Measurements from ENCODE around the gene EXOC6B.
A peak's percentile ranks its signal among the peaks of the same experiment; 100 is the strongest.

Gene EXOC6B

GRCh38 chr2:72128843-72129227 is 697.0 kb downstream of the EXOC6B start:
- TF ChIP-seq SNAI2 (CRISPR knock-in tag; IDR thresholded peaks at IDR 0.05) (0 out of 2 replicates have a peak, but pooled peaks have one; percentile 5), ZFP3 (CRISPR knock-in tag; IDR thresholded peaks at IDR 0.05) (no peak)
- ATAC-seq = no peak

GRCh38 chr2:72128059-72128842 is 697.6 kb downstream of the EXOC6B start:
- TF ChIP-seq CSRNP3 (CRISPR knock-in tag; IDR thresholded peaks at IDR 0.05) (peak; percentile 68), ESRRG (CRISPR knock-in tag; IDR thresholded peaks at IDR 0.05) (peak; percentile 10), RARB (CRISPR knock-in tag; IDR thresholded peaks at IDR 0.05) (no peak), PPARA (CRISPR knock-in tag; IDR thresholded peaks at IDR 0.05; ENCODE audit: borderline replicate concordance) (no peak), GLIS3 (CRISPR knock-in tag; IDR thresholded peaks at IDR 0.05) (peak; percentile 91), TOX (CRISPR knock-in tag; IDR thresholded peaks at IDR 0.05; ENCODE audit: borderline replicate concordance) (no peak), OSR1 (CRISPR knock-in tag; IDR thresholded peaks at IDR 0.05) (no peak), PATZ1 (CRISPR knock-in tag; IDR thresholded peaks at IDR 0.05; ENCODE audit: borderline replicate concordance) (no peak), SNAI2 (CRISPR knock-in tag; IDR thresholded peaks at IDR 0.05) (0 out of 2 replicates have a peak, but pooled peaks have one; percentile 11), TCF4 (CRISPR knock-in tag; IDR thresholded peaks at IDR 0.05; ENCODE audit: borderline replicate concordance) (no peak), CREB5 (CRISPR knock-in tag; IDR thresholded peaks at IDR 0.05; ENCODE audit: low read depth) (no peak), ISL1 (CRISPR knock-in tag; IDR thresholded peaks at IDR 0.05) (no peak), ZNF8 (CRISPR knock-in tag; IDR thresholded peaks at IDR 0.05) (peak; percentile 53; the same call in 1 of the 2 replicates), ZNF70 (CRISPR knock-in tag; IDR thresholded peaks at IDR 0.05) (no peak; the same call in none of the 2 replicates), POU6F1 (CRISPR knock-in tag; IDR thresholded peaks at IDR 0.05; ENCODE audit: borderline replicate concordance, low read depth) (no peak), ARNTL (CRISPR knock-in tag; IDR thresholded peaks at IDR 0.05; ENCODE audit: borderline replicate concordance, low read depth) (no peak), ZFP30 (CRISPR knock-in tag; IDR thresholded peaks at IDR 0.05) (no peak), CSDC2 (CRISPR knock-in tag; IDR thresholded peaks at IDR 0.05) (no peak), ZC3H10 (CRISPR knock-in tag; IDR thresholded peaks at IDR 0.05) (no peak)
- no peak for ATAC-seq

- ATAC-seq = no peak
Observed at GRCh38 chr2:72127401-72128058, 698.3 kb downstream of the EXOC6B start.

More at GRCh38 chr2:72127401-72128058, 698.3 kb downstream of the EXOC6B start:
- peak; percentile 17; the same call in 1 of the 2 replicates for TF ChIP-seq TCF4 (CRISPR knock-in tag; IDR thresholded peaks at IDR 0.05; ENCODE audit: borderline replicate concordance)
- TF ChIP-seq TSHZ2 (CRISPR knock-in tag; IDR thresholded peaks at IDR 0.05) = 0 out of 2 replicates have a peak, but pooled peaks have one; percentile 13
- TF ChIP-seq TOX (CRISPR knock-in tag; IDR thresholded peaks at IDR 0.05; ENCODE audit: borderline replicate concordance) = no peak; the same call in 1 of the 2 replicates
- TF ChIP-seq CREB5 (CRISPR knock-in tag; IDR thresholded peaks at IDR 0.05; ENCODE audit: low read depth) = peak; percentile 19; the same call in 1 of the 2 replicates
- TF ChIP-seq CSRNP3 (CRISPR knock-in tag; IDR thresholded peaks at IDR 0.05) = peak; percentile 5; the same call in 1 of the 2 replicates
- TF ChIP-seq ZNF565 (CRISPR knock-in tag; conservative IDR thresholded peaks at IDR 0.05; ENCODE audit: low read depth) = peak; percentile 7; the same call in 1 of the 2 replicates
- no peak for TF ChIP-seq BACH2 (CRISPR knock-in tag; IDR thresholded peaks at IDR 0.05; ENCODE audit: borderline replicate concordance)
- TF ChIP-seq ZC3H10 (CRISPR knock-in tag; IDR thresholded peaks at IDR 0.05) = no peak
- no peak for TF ChIP-seq ISL1 (CRISPR knock-in tag; IDR thresholded peaks at IDR 0.05)
- no peak for TF ChIP-seq ARNTL (CRISPR knock-in tag; IDR thresholded peaks at IDR 0.05; ENCODE audit: borderline replicate concordance, low read depth)
- no peak for TF ChIP-seq OSR1 (CRISPR knock-in tag; IDR thresholded peaks at IDR 0.05)
- no peak for TF ChIP-seq ZNF8 (CRISPR knock-in tag; IDR thresholded peaks at IDR 0.05)
- TF ChIP-seq ESRRG (CRISPR knock-in tag; IDR thresholded peaks at IDR 0.05) = no peak

Data from SK-N-SH treated with all-trans-retinoic acid at 6 μM for 48 hours (cell line).